ENCODE measurements around the gene ZFP36L1. TPM values are rescaled to one million over a fixed set of nuclear protein-coding genes. Genes with fewer than 3 reads are reported as not detected.

ZFP36L1 gene
- polyA plus RNA-seq, 1 experiment = 52.7 TPM

DNA sequence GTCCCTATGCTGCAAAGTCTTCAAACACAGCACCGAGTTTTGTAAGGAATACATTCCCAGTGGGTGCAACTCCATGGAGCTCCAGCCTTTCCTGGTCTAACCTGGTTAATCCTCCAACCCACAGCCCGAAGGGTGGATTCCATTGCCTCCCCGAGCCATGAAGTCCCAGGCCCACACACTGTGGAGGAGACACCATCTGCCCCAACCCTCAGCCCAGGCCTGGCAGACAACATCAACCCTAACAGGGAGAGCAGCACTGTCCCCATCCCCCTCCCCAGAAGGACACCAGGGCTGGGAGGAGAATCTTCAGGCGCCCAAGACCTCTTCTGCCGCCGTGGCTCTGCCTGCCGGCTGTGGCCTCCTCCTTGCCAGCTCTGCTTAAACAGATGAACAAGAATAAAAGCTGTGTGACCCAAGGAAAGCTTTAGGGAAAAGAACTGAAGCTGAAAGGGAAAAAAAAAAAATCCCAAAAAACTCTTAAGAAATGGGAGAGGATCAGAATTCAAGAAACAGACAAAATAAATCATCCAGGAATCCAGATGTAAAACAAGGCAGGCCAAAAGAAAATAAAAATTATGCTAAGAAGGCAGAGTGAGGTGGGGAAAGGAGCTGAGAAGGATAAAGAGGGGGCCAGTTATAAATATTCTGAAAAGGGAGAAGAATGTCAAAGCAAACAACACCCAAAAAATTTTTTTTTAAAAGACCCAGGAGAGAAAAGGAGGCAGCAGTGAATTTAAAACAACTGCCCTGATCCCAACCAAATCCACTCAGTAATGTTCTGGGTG lies 16.0 kb upstream of the ZFP36L1 start:
- Histone ChIP-seq H3K27me3 (ENCODE audit: control insufficient read depth, insufficient read depth, low read length) (no peaks in the 10 kb centered on the region), H3K4me3 (ENCODE audit: low read depth, low read length) (no peak overlapping the region), H3K36me3 (ENCODE audit: control insufficient read depth, insufficient read depth, low read length) (no peaks in the 10 kb centered on the region)
- POLR2A ChIA-PET = no interaction called here
- CTCF ChIA-PET = interaction anchor here (0.5 kb wide), 1 partner anchor 20 kb away, joined by 3 read pairs; no protein-coding TSS in a partner anchor
- TF ChIP-seq, protein P1, sequence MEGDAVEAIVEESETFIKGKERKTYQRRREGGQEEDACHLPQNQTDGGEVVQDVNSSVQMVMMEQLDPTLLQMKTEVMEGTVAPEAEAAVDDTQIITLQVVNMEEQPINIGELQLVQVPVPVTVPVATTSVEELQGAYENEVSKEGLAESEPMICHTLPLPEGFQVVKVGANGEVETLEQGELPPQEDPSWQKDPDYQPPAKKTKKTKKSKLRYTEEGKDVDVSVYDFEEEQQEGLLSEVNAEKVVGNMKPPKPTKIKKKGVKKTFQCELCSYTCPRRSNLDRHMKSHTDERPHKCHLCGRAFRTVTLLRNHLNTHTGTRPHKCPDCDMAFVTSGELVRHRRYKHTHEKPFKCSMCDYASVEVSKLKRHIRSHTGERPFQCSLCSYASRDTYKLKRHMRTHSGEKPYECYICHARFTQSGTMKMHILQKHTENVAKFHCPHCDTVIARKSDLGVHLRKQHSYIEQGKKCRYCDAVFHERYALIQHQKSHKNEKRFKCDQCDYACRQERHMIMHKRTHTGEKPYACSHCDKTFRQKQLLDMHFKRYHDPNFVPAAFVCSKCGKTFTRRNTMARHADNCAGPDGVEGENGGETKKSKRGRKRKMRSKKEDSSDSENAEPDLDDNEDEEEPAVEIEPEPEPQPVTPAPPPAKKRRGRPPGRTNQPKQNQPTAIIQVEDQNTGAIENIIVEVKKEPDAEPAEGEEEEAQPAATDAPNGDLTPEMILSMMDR (IDR thresholded peaks at IDR 0.05; ENCODE audit: insufficient read depth, low read depth, low read length) = no peak
- no peak for DNase-seq (ENCODE audit: low read depth)

DNA sequence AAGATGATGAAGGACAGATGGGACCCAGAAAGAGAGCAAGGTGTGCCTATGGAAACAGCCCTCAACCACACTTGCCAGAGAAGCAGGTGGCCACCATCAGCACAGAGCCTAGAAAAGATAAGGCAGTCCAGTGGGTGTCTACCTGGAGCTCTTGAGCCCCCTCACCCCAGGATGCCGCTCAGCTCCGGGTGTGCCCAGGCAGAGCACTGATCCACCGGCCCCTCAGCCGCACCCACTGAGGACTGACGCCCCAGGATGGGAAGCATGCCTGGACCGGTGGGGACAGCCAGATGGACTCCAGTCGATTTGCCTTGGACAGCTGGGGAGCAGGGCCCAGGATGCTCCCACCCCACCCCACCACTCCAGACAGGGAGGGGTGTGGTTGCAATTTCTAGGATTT lies 15.1 kb upstream of the ZFP36L1 start:
- TF ChIP-seq, protein P1 (IDR thresholded peaks at IDR 0.05; ENCODE audit: insufficient read depth, low read depth, low read length) = no peak
- no peak overlapping the region for H3K4me3 ChIP-seq (ENCODE audit: low read depth, low read length)
- DNase-seq (ENCODE audit: low read depth) = no peak
- POLR2A ChIA-PET = no interaction called here
- H3K27me3 ChIP-seq (ENCODE audit: control insufficient read depth, insufficient read depth, low read length) = no peaks in the 10 kb centered on the region
- CTCF ChIA-PET = interaction anchor here (1.4 kb wide), 1 partner anchor 559 kb away, joined by 4 read pairs; no protein-coding TSS in a partner anchor
- no peaks in the 10 kb centered on the region for H3K36me3 ChIP-seq (ENCODE audit: control insufficient read depth, insufficient read depth, low read length)

DNA sequence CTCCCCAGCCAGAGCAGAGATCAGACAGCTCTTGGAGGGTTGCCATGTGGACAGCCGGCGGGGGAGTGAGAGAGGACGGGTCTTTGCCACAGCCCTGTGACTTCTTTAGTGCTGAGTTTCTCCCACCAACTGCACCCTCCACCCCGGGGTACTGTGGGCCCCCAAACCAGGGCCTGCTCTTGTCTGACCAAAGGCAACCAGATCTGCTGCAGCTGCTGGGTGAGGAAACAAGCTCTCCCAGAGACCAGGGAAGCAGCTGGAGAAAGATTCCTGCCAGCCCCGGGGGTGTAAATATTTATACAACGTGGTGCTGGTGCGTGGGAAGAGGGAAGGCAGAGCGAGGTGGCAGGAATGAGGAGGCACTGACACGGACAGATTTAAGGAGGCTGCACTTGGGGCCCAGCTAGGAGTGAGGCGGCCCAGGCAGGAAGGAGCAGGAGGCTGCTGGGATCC lies 14.3 kb upstream of the ZFP36L1 start:
- TF ChIP-seq, protein P1 (IDR thresholded peaks at IDR 0.05; ENCODE audit: insufficient read depth, low read depth, low read length) = no peak
- ChIA-PET POLR2A (interaction anchor here (0.8 to 1.2 kb wide), 2 partner anchors 14 to 16 kb away, joined by 3 to 18 read pairs; partner anchors contain the start of gene ZFP36L1), CTCF (interaction anchor here (0.6 to 1.4 kb wide), 3 partner anchors 11 to 558 kb away, joined by 3 to 6 read pairs (median 4); no protein-coding TSS in a partner anchor)
- Histone ChIP-seq H3K27me3 (ENCODE audit: control insufficient read depth, insufficient read depth, low read length) (no peaks in the 10 kb centered on the region), H3K4me3 (ENCODE audit: low read depth, low read length) (no peak overlapping the region), H3K36me3 (ENCODE audit: control insufficient read depth, insufficient read depth, low read length) (no peaks in the 10 kb centered on the region)
- no peak for DNase-seq (ENCODE audit: low read depth)

DNA sequence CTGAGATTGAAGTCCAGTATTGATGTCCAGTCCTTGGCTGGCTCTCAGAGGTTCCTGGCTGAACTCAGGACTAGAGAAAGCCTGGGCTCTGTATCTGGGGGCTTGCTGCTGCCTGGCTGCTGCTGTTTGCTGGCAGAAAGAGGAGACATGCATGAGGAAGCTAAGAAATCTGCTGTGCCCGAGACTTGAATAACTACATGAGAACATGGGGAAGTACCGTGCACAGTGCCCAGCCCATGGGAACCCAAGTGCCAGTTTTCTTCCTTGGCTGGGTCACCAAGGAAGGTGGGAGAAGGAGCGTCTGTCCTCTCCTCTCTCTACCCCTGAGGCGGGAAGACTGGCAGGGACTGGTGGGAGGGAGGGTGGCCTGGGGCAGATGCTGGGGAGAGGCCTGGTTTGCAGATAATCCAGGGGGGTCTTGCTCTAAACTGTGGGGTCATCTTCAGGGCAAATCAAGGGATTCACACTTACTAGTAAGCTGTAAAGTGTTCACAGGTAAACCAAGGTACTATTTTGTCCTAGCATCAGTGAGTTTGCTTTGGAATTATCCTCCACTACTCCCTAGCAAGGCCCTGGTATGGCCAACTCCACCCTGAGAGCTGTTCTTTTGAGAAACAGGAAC lies 13.8 kb upstream of the ZFP36L1 start:
- TF ChIP-seq, protein P1 (IDR thresholded peaks at IDR 0.05; ENCODE audit: insufficient read depth, low read depth, low read length) = no peak
- H3K36me3 ChIP-seq (ENCODE audit: control insufficient read depth, insufficient read depth, low read length) = no peaks in the 10 kb centered on the region
- DNase-seq (ENCODE audit: low read depth) = no peak
- ChIA-PET CTCF (interaction anchor here (0.6 to 1.4 kb wide), 3 partner anchors 10 to 557 kb away, joined by 3 to 6 read pairs (median 4); no protein-coding TSS in a partner anchor), POLR2A (interaction anchor here (0.8 to 1.2 kb wide), 2 partner anchors 14 to 15 kb away, joined by 3 to 18 read pairs; partner anchors contain the start of gene ZFP36L1)
- no peak overlapping the region for H3K4me3 ChIP-seq (ENCODE audit: low read depth, low read length)
- H3K27me3 ChIP-seq (ENCODE audit: control insufficient read depth, insufficient read depth, low read length) = no peaks in the 10 kb centered on the region

DNA sequence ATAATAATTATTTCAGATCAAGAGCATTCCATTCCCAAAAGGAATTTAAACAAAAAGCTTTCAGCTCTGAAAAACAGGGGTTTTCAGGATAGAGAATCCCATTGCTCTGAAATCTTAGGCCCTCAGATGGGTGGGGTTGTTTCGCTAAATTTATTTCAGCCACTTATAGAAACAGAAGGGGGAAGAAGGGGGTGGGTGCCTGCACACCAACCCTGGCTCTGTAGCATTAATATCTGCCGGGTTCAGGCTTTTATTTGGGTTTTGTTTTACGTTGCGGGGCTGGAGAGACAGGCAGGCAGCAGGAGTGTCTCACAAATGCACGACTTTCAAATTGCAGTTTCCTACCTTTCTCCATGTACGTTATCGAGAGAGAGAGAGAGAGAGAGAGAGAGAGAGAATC lies 12.5 kb upstream of the ZFP36L1 start:
- no peak overlapping the region for H3K4me3 ChIP-seq (ENCODE audit: low read depth, low read length)
- no peak for DNase-seq (ENCODE audit: low read depth)
- no peaks in the 10 kb centered on the region for H3K27me3 ChIP-seq (ENCODE audit: control insufficient read depth, insufficient read depth, low read length)
- ChIA-PET POLR2A (interaction anchor here (0.6 kb wide), 1 partner anchor 12 kb away, joined by 4 read pairs; no protein-coding TSS in a partner anchor), CTCF (interaction anchor here (1.0 to 2.1 kb wide), 2 partner anchors 10 to 872 kb away, joined by 4 to 8 read pairs; no protein-coding TSS in a partner anchor)
- H3K36me3 ChIP-seq (ENCODE audit: control insufficient read depth, insufficient read depth, low read length) = no peaks in the 10 kb centered on the region
- TF ChIP-seq, protein P1 (IDR thresholded peaks at IDR 0.05; ENCODE audit: insufficient read depth, low read depth, low read length) = no peak

Measured in BJ (cell line).